Ovary (tissue), 3 donors: Measurements from ENCODE around the gene ERBIN.

Experiments
- POLR2A ChIP-seq: fragments of 450-650 bp; IDR thresholded peaks from one replicate; pipeline ENCODE4 v1.6.1; 2017; ENCODE audit warnings: antibody characterized with exemption, mild to moderate bottlenecking, moderate library complexity
- TF ChIP-seq, protein P1 (sequence below), 3 donors: fragments of 450-650 bp in 2 of 3; fragments of 200-600 bp in 1 of 3; IDR thresholded peaks; one replicate each; pipeline versions ENCODE4 v1.5.1 to v1.8.0; 2016 to 2022; ENCODE audit warnings: antibody characterized with exemption in 3 of 3, mild to moderate bottlenecking in 1 of 3
- donor health status: DM: no; HTN: no; CAD: no.

DNA sequence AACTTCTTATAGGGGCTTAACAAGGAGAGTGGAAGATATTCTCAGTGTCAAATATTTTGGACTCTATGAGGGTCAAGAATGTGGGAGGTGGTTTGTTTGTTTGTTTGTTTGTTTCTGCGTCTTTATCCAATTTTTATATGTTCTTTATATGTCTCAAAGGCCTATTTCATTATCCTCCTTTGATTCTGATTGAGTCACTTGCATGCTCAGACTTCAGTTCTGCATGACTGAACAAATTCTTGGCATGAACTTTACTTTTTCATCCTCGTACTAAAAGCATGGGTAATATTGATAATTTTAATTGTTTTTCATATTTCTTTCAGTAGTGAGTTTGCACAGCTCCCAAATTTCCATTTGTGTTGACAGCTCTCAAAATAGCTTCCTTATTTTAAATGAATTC lies 19.2 kb upstream of the ERBIN start:
- TF ChIP-seq, protein P1, sequence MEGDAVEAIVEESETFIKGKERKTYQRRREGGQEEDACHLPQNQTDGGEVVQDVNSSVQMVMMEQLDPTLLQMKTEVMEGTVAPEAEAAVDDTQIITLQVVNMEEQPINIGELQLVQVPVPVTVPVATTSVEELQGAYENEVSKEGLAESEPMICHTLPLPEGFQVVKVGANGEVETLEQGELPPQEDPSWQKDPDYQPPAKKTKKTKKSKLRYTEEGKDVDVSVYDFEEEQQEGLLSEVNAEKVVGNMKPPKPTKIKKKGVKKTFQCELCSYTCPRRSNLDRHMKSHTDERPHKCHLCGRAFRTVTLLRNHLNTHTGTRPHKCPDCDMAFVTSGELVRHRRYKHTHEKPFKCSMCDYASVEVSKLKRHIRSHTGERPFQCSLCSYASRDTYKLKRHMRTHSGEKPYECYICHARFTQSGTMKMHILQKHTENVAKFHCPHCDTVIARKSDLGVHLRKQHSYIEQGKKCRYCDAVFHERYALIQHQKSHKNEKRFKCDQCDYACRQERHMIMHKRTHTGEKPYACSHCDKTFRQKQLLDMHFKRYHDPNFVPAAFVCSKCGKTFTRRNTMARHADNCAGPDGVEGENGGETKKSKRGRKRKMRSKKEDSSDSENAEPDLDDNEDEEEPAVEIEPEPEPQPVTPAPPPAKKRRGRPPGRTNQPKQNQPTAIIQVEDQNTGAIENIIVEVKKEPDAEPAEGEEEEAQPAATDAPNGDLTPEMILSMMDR (IDR thresholded peaks at IDR 0.05): no peak
- TF ChIP-seq POLR2A: no peak
